LNCAP (cell line): ENCODE data around the gene SORCS2.

Experiments
- CTCF ChIP-seq: fragments of 450-650 bp; IDR thresholded peaks from 2 replicates; pipeline ENCODE4 v1.5.1; 2017; ENCODE audit warnings: mild to moderate bottlenecking

Gene SORCS2

GRCh38 chr4:7635445-7636239, 443.3 kb downstream of the SORCS2 start:
- no peak for TF ChIP-seq CTCF

DNA sequence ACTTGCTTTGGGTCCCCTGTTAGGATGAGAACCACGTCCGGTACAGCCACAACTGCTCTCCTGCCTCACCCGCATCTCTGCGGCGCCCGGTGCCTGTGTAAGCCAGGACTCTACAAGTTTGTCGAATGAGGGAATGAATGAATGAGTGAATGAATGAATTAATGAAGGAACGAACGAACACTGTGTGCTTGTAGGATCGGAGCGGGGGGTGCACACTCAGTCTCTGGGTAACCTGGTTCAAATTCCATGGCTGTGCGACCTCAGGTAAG, 443.8 kb downstream of the SORCS2 start:
- no peak for TF ChIP-seq CTCF

DNA sequence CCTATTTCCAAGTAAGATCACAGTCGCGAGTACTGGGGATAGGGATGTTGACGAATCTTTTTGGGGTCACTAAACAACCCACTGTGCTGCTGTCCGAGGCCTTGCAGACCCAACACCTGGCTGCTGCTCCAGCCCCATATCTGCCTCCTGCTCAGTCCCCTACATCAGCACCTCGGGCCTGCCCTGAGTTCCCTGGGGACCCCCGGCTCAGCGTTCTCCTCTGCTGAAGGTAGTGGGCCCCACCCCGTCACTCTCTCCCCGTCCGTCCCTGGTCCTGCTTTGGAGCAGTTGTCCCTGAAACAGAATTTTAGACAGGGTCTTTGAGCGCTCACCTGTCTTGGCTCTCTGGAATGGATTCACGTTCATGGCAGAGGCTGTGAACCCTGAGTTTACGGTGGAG, 444.8 kb downstream of the SORCS2 start:
- TF ChIP-seq CTCF = no peak

GRCh38 chr4:7637971-7638370, 445.6 kb downstream of the SORCS2 start:
- TF ChIP-seq CTCF = no peak

- TF ChIP-seq CTCF = no peak
Observed at GRCh38 chr4:7638489-7638888, 446.2 kb downstream of the SORCS2 start.

- no peak for TF ChIP-seq CTCF
Observed at GRCh38 chr4:7638984-7639789, 446.8 kb downstream of the SORCS2 start.

DNA sequence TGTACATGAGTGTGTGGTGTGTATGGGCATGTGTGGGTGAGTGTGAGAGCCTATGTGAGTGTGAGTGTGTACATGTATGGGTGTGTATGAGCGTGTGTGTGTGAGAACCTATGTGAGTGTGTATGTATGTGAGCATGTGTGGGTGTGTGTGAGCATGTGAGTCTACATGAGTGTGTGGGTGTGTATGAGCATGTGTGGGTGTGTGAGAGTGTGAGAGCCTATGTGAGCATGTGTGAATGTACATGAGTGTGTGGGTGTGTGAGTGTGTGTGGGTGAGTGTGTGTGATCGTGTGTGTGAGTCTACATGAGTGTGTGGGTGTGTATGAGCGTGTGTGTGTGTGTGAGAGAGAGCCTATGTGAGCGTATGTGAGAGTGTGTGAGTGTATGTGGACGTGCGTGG, 447.8 kb downstream of the SORCS2 start:
- TF ChIP-seq CTCF = no peak
